Liver (tissue), 9 donors: Measurements from ENCODE around the gene TMPRSS6. TPM values are rescaled to one million over a fixed set of nuclear protein-coding genes. Genes with fewer than 3 reads are reported as not detected.

Experiments used
- DNase-seq: peaks from one replicate; pipeline ENCODE4 v3.0.0-alpha.2; 2017; ENCODE audit warnings: low spot score
- H3K27ac ChIP-seq, 2 donors: one replicate each; pipeline ENCODE4 v1.7.0; 2013; ENCODE audit warnings: inconsistent platforms in 2 of 2, low read length in 2 of 2, control low read depth in 1 of 2, low read depth in 1 of 2, mild to moderate bottlenecking in 1 of 2
- H3K27me3 ChIP-seq, 4 donors: one replicate each; pipeline versions ENCODE4 v1.6.1 to v1.7.0; 2013; ENCODE audit warnings: low read length in 3 of 4, inconsistent platforms in 1 of 4, mild to moderate bottlenecking in 1 of 4, moderate library complexity in 1 of 4; ENCODE audit not compliant: control insufficient read depth in 4 of 4, insufficient read depth in 4 of 4
- H3K36me3 ChIP-seq, 4 donors: one replicate each; pipeline versions ENCODE4 v1.6.1 to v1.7.0; 2013; ENCODE audit warnings: low read length in 3 of 4, mild to moderate bottlenecking in 3 of 4, low read depth in 1 of 4, moderate library complexity in 1 of 4; ENCODE audit not compliant: control insufficient read depth in 4 of 4, insufficient read depth in 3 of 4
- H3K4me1 ChIP-seq, 4 donors: one replicate each; pipeline versions ENCODE4 v1.6.1 to v1.7.0; 2013; ENCODE audit warnings: low read length in 3 of 4, mild to moderate bottlenecking in 3 of 4, moderate library complexity in 1 of 4; ENCODE audit not compliant: control insufficient read depth in 4 of 4, insufficient read depth in 4 of 4
- H3K4me3 ChIP-seq, 3 donors: one replicate each; pipeline versions ENCODE4 v1.6.1 to v1.7.0; 2013; ENCODE audit warnings: low read length in 3 of 3, control low read depth in 1 of 3, low read depth in 1 of 3, mild to moderate bottlenecking in 1 of 3
- H3K9ac ChIP-seq, 2 donors: one replicate each; pipeline ENCODE4 v1.7.0; 2013; ENCODE audit warnings: low read length in 2 of 2, mild to moderate bottlenecking in 2 of 2, moderate library complexity in 2 of 2, control low read depth in 1 of 2, low read depth in 1 of 2
- H3K9me3 ChIP-seq, 4 donors: one replicate each; pipeline versions ENCODE4 v1.6.1 to v1.7.0; 2013; ENCODE audit warnings: low read length in 3 of 4; ENCODE audit not compliant: control insufficient read depth in 4 of 4
- CTCF ChIP-seq: fragments of 150-350 bp; IDR thresholded peaks from 2 replicates; pipeline ENCODE4 v1.5.1; 2017; ENCODE audit warnings: improper control_type of control experiment, low read depth, low read length; ENCODE audit not compliant: missing input control
- EGR1 ChIP-seq, 2 donors: IDR thresholded peaks; 2 replicates each; pipeline ENCODE4 v1.6.1; 2016 to 2018; ENCODE audit warnings: antibody characterized with exemption in 2 of 2, low read depth in 2 of 2
- FOXA1 ChIP-seq: IDR thresholded peaks from 2 replicates; pipeline ENCODE4 v1.6.1; 2016; ENCODE audit warnings: antibody characterized with exemption
- FOXA2 ChIP-seq: IDR thresholded peaks from 2 replicates; pipeline ENCODE4 v1.6.1; 2016; ENCODE audit warnings: antibody characterized with exemption
- GABPA ChIP-seq, 2 donors: IDR thresholded peaks in 1 of 2; conservative IDR thresholded peaks in 1 of 2; 2 replicates each; pipeline ENCODE4 v1.6.1; 2016; ENCODE audit warnings: antibody characterized with exemption in 2 of 2, mild to moderate bottlenecking in 1 of 2, moderate library complexity in 1 of 2
- HNF4A ChIP-seq, 2 donors: conservative IDR thresholded peaks; 2 replicates each; pipeline ENCODE4 v1.6.1; 2016; ENCODE audit warnings: antibody characterized with exemption in 2 of 2, mild to moderate bottlenecking in 2 of 2
- HNF4G ChIP-seq: IDR thresholded peaks from 2 replicates; pipeline ENCODE4 v1.6.1; 2016; ENCODE audit warnings: antibody characterized with exemption
- JUND ChIP-seq, 2 donors: IDR thresholded peaks; 2 replicates each; pipeline ENCODE4 v1.6.1; 2016; ENCODE audit warnings: antibody characterized with exemption in 2 of 2
- MAX ChIP-seq: IDR thresholded peaks from 2 replicates; pipeline ENCODE4 v1.6.1; 2016; ENCODE audit warnings: antibody characterized with exemption
- NR2F2 ChIP-seq: IDR thresholded peaks from 2 replicates; pipeline ENCODE4 v1.6.1; 2016; ENCODE audit warnings: antibody characterized with exemption
- RAD21 ChIP-seq, 2 donors: IDR thresholded peaks; 2 replicates each; pipeline ENCODE4 v1.6.1; 2016; ENCODE audit warnings: antibody characterized with exemption in 2 of 2, mild to moderate bottlenecking in 2 of 2
- REST ChIP-seq: IDR thresholded peaks from 2 replicates; pipeline ENCODE4 v1.6.1; 2016; ENCODE audit warnings: antibody characterized with exemption, mild to moderate bottlenecking
- RXRA ChIP-seq, 2 donors: IDR thresholded peaks; 2 replicates each; pipeline ENCODE4 v1.6.1; 2017 to 2018; ENCODE audit warnings: antibody characterized with exemption in 2 of 2, mild to moderate bottlenecking in 1 of 2
- SP1 ChIP-seq: IDR thresholded peaks from 2 replicates; pipeline ENCODE4 v1.6.1; 2018; ENCODE audit warnings: antibody characterized with exemption, mild to moderate bottlenecking
- TAF1 ChIP-seq: conservative IDR thresholded peaks from 2 replicates; pipeline ENCODE4 v1.6.1; 2016; ENCODE audit warnings: antibody characterized with exemption, mild to moderate bottlenecking
- YY1 ChIP-seq: IDR thresholded peaks from 2 replicates; pipeline ENCODE4 v1.6.1; 2016; ENCODE audit warnings: antibody characterized with exemption, mild to moderate bottlenecking
- WGBS: extraction: QIAGEN DNeasy Blood & Tissue Kit; methylation state at CpG from one replicate; pipeline ENCODE4 v1.1.7; 2013; 5-methylcytosine and 5-hydroxymethylcytosine counted together
- polyA plus RNA-seq, 2 donors: library from polyadenylated mRNA; stranded (reverse) in 1 of 2; unstranded in 1 of 2; fragments of 200-250 nt in 1 of 2; fragments of >200 nt in 1 of 2; fragmentation: Nextera tagmentation in 1 of 2; extraction: Ambion mirVana in 1 of 2; gene quantifications; one replicate each; pipeline versions ENCODE4 v1.2.1 to v1.2.3, GENCODE V29; 2013 to 2015
- total RNA-seq, 2 donors: library from RNA; depleted of rRNA; stranded (reverse); fragments of >200 nt; gene quantifications; one replicate each; pipeline ENCODE4 v1.2.3, GENCODE V29; 2014
- TF ChIP-seq, protein P1 (sequence below): IDR thresholded peaks from 2 replicates; pipeline ENCODE4 v1.6.1; 2016; ENCODE audit warnings: antibody characterized with exemption
- TF ChIP-seq, protein P2 (sequence below): IDR thresholded peaks from 2 replicates; pipeline ENCODE4 v1.6.1; 2016; ENCODE audit warnings: antibody characterized with exemption
- donor health status: healthy.
- donor health status: healthy.
- donor health status: healthy.
- donor health status: healthy.
- donor health status: healthy.

Gene TMPRSS6
- total and polyA plus RNA-seq, 4 donors = 12.6 to 47.1 (median 39.9) TPM

- Histone ChIP-seq H3K27ac (no peak overlapping the region), H3K4me1 (no peaks in the 10 kb centered on the region), H3K9me3 (no peaks in the 10 kb centered on the region), H3K9ac (no peak overlapping the region), H3K27me3 (no peaks in the 10 kb centered on the region), H3K4me3 (no peak overlapping the region), H3K36me3 (no peaks in the 10 kb centered on the region)
- 84% methylated on average over 5 of the region's 5 CpGs for WGBS
- TF ChIP-seq HNF4A (conservative IDR thresholded peaks at IDR 0.05) = no peak
- no peak for TF ChIP-seq YY1
- TF ChIP-seq TAF1 = no peak
- TF ChIP-seq REST = no peak
- no peak for TF ChIP-seq NR2F2
- TF ChIP-seq SP1 = no peak
- TF ChIP-seq HNF4G = no peak
- TF ChIP-seq MAX = no peak
- no peak for TF ChIP-seq FOXA1
- DNase-seq = no peak
Measured at GRCh38 chr22:37158963-37159290, 49.4 kb upstream of the TMPRSS6 start.

GRCh38 chr22:37157516-37158285 lies 48.2 kb upstream of the TMPRSS6 start:
- Histone ChIP-seq H3K9ac (no peak overlapping the region), H3K9me3 (no peaks in the 10 kb centered on the region), H3K36me3 (no peaks in the 10 kb centered on the region), H3K4me1 (no peaks in the 10 kb centered on the region), H3K27ac (no peak overlapping the region), H3K4me3 (no peak overlapping the region), H3K27me3 (no peaks in the 10 kb centered on the region)
- WGBS = 88% methylated on average over 13 of the region's 13 CpGs
- no peak for TF ChIP-seq JUND (IDR thresholded peaks at IDR 0.05)
- TF ChIP-seq, protein P1, sequence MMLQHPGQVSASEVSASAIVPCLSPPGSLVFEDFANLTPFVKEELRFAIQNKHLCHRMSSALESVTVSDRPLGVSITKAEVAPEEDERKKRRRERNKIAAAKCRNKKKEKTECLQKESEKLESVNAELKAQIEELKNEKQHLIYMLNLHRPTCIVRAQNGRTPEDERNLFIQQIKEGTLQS = no peak
- TF ChIP-seq FOXA2 = no peak
- no peak for TF ChIP-seq SP1
- no peak for TF ChIP-seq MAX
- no peak for TF ChIP-seq FOXA1
- TF ChIP-seq, protein P2, sequence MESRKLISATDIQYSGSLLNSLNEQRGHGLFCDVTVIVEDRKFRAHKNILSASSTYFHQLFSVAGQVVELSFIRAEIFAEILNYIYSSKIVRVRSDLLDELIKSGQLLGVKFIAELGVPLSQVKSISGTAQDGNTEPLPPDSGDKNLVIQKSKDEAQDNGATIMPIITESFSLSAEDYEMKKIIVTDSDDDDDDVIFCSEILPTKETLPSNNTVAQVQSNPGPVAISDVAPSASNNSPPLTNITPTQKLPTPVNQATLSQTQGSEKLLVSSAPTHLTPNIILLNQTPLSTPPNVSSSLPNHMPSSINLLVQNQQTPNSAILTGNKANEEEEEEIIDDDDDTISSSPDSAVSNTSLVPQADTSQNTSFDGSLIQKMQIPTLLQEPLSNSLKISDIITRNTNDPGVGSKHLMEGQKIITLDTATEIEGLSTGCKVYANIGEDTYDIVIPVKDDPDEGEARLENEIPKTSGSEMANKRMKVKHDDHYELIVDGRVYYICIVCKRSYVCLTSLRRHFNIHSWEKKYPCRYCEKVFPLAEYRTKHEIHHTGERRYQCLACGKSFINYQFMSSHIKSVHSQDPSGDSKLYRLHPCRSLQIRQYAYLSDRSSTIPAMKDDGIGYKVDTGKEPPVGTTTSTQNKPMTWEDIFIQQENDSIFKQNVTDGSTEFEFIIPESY = no peak
- TF ChIP-seq RXRA (IDR thresholded peaks at IDR 0.05) = no peak
- no peak for TF ChIP-seq REST
- no peak for TF ChIP-seq NR2F2
- TF ChIP-seq CTCF = no peak
- no peak for TF ChIP-seq TAF1
- no peak for TF ChIP-seq YY1
- no peak for TF ChIP-seq HNF4G
- TF ChIP-seq GABPA (IDR thresholded peaks at IDR 0.05 in 1 of 2, conservative IDR thresholded peaks at IDR 0.05 in 1 of 2) = no peak
- no peak for TF ChIP-seq HNF4A (conservative IDR thresholded peaks at IDR 0.05)
- no peak for TF ChIP-seq RAD21 (IDR thresholded peaks at IDR 0.05)
- TF ChIP-seq EGR1 (IDR thresholded peaks at IDR 0.05; ENCODE audit: low read depth in 2 of 2) = no peak
- DNase-seq = no peak
